Left ventricle myocardium inferior (tissue), 1 donor: ENCODE data around the gene ADARB1. TPM values are rescaled to one million over a fixed set of nuclear protein-coding genes. Genes with fewer than 3 reads are reported as not detected.

Source experiments
- DNase-seq: peaks from one replicate; pipeline ENCODE4 v3.0.0-alpha.2; 2020
- H3K27ac ChIP-seq: fragments of 200-600 bp; replicated peaks from 2 replicates; pipeline ENCODE4 v1.8.0; 2021
- H3K27me3 ChIP-seq: fragments of 200-600 bp; 2 replicates; pipeline ENCODE4 v1.8.0; 2021; ENCODE audit warnings: low read depth
- H3K36me3 ChIP-seq: fragments of 200-600 bp; 2 replicates; pipeline ENCODE4 v1.8.0; 2021
- H3K4me1 ChIP-seq: fragments of 200-600 bp; 2 replicates; pipeline ENCODE4 v1.8.0; 2021
- H3K4me3 ChIP-seq: fragments of 200-600 bp; 2 replicates; pipeline ENCODE4 v1.8.0; 2021; ENCODE audit warnings: mild to moderate bottlenecking, moderate library complexity
- H3K9me3 ChIP-seq: fragments of 200-600 bp; replicated peaks from 2 replicates; pipeline ENCODE4 v1.8.0; 2021
- intact Hi-C: fragments of 100-400 bp; cut with micrococcal nuclease; formaldehyde crosslinking; loops from one replicate; pipeline ENCODE4 v1.11.0; 2022
- total RNA-seq: library from RNA; stranded (reverse); fragmentation: NEBNext Ultra II Directional; extraction: Animal tissue kit (Norgen Biotek cat#: 25700); gene quantifications from one replicate; pipeline ENCODE4 v1.2.1, GENCODE V29; 2021
- TF ChIP-seq, protein P1 (sequence below): fragments of 200-600 bp; IDR thresholded peaks from 2 replicates; pipeline ENCODE4 v1.8.0; 2021; ENCODE audit warnings: antibody characterized with exemption, mild to moderate bottlenecking, borderline replicate concordance
- donor health status: DM: no; HTN: yes; CAD: no; lungs with severe emphysema.

ADARB1 gene
- total RNA-seq, 1 donor from 2014 or later, result 15.5 TPM

DNA sequence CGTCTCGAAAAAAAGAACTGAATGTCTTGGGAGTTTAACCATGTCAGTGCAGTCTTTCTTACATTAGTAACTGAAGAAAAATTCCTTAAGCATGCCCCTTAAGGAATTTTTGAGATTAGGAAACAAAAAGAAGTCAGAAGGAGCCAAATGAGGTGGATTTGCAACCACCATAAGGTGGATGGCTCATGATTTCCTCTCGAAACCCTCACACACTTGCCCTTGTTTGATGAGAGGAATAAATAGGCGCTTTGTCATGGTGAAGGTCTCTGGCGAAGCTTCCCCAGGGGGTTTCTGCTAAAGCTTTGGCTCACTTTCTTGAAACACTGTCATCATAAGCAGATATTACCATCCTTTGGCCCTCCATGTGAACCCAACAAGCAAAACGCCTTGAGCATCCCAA is 145.1 kb downstream of the ADARB1 start:
- Histone ChIP-seq H3K4me3 (no peak overlapping the region), H3K27ac (no peak overlapping the region), H3K27me3 (no peaks in the 10 kb centered on the region), H3K4me1 (no peaks in the 10 kb centered on the region), H3K36me3 (peaks cover 58% of the 10 kb centered on the region), H3K9me3 (peaks cover 19% of the 10 kb centered on the region)
- TF ChIP-seq, protein P1, sequence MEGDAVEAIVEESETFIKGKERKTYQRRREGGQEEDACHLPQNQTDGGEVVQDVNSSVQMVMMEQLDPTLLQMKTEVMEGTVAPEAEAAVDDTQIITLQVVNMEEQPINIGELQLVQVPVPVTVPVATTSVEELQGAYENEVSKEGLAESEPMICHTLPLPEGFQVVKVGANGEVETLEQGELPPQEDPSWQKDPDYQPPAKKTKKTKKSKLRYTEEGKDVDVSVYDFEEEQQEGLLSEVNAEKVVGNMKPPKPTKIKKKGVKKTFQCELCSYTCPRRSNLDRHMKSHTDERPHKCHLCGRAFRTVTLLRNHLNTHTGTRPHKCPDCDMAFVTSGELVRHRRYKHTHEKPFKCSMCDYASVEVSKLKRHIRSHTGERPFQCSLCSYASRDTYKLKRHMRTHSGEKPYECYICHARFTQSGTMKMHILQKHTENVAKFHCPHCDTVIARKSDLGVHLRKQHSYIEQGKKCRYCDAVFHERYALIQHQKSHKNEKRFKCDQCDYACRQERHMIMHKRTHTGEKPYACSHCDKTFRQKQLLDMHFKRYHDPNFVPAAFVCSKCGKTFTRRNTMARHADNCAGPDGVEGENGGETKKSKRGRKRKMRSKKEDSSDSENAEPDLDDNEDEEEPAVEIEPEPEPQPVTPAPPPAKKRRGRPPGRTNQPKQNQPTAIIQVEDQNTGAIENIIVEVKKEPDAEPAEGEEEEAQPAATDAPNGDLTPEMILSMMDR, result no peak
- no peak for DNase-seq
- intact Hi-C loops, result no loop called here

DNA sequence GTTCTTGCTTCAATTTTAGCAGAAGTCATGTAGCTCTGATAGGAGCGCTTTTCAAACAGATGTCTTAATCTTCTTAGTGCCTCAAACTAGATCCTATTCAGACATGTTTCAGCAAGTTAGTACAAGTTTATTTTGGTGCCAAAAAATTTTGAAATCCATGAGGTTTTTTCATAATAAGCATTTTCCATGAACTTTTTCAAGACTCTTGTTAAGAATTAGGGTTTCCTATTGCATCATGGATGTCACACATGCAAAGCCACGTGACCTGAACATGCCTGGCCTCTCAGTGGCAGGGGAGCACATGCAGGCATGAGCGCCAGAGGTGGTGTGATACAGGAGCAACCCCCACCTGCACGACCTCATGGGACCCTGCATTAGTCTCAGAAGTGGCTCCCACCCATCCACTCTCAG is 145.7 kb downstream of the ADARB1 start:
- Histone ChIP-seq H3K27me3 (no peaks in the 10 kb centered on the region), H3K4me1 (no peaks in the 10 kb centered on the region), H3K36me3 (peaks cover 58% of the 10 kb centered on the region), H3K4me3 (no peak overlapping the region), H3K9me3 (peaks cover 19% of the 10 kb centered on the region), H3K27ac (no peak overlapping the region)
- DNase-seq, result no peak
- intact Hi-C loops, result no loop called here
- TF ChIP-seq, protein P1, result no peak

DNA sequence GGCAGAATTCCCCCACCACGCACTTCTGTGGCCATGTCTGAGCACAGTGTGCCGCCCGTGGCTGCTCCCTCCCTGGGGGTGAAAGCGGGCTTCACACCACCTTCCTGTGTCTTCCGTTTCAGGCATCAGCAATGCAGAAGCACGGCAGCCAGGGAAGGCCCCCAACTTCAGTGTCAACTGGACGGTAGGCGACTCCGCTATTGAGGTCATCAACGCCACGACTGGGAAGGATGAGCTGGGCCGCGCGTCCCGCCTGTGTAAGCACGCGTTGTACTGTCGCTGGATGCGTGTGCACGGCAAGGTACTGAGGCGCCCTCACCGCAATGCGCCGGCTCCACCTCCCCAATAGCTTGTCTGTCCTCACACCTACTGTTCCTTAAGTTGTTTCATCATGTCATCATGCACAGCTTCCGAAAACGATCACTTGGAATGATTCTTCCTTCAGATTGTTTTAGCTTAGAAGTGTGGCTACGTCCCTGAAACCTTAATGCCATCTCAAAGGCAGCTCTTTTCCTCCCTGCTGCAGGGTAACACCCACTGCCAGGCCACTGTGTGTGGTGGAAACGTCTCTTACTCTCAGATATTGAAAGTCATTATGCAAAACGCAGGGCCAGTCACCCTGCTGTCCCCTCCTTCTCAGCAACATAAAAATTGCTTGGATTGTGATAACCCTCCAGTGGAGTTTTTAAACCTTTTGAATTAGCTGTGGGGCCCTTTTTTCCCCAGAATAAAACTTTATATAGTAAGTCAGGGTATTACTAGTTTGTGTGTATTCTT is 146.5 kb downstream of the ADARB1 start:
- TF ChIP-seq, protein P1, result no peak
- no peak overlapping the region for H3K27ac ChIP-seq
- intact Hi-C loops, result no loop called here
- H3K36me3 ChIP-seq, result peaks cover 58% of the 10 kb centered on the region
- no peaks in the 10 kb centered on the region for H3K27me3 ChIP-seq
- no peak for DNase-seq
- H3K4me1 ChIP-seq, result no peaks in the 10 kb centered on the region
- H3K9me3 ChIP-seq, result peaks cover 19% of the 10 kb centered on the region
- H3K4me3 ChIP-seq, result no peak overlapping the region

DNA sequence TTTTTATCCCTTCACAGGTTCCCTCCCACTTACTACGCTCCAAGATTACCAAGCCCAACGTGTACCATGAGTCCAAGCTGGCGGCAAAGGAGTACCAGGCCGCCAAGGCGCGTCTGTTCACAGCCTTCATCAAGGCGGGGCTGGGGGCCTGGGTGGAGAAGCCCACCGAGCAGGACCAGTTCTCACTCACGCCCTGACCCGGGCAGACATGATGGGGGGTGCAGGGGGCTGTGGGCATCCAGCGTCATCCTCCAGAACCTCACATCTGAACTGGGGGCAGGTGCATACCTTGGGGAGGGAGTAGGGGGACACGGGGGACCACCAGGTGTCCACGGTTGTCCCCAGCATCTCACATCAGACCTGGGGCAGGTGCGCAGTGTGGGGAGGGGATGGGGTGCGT is 147.6 kb downstream of the ADARB1 start:
- Histone ChIP-seq H3K4me3 (no peak overlapping the region), H3K4me1 (no peaks in the 10 kb centered on the region), H3K9me3 (peaks cover 10% of the 10 kb centered on the region), H3K27ac (no peak overlapping the region), H3K36me3 (peaks cover 49% of the 10 kb centered on the region), H3K27me3 (no peaks in the 10 kb centered on the region)
- intact Hi-C loops, result no loop called here
- TF ChIP-seq, protein P1, result no peak
- no peak for DNase-seq

DNA sequence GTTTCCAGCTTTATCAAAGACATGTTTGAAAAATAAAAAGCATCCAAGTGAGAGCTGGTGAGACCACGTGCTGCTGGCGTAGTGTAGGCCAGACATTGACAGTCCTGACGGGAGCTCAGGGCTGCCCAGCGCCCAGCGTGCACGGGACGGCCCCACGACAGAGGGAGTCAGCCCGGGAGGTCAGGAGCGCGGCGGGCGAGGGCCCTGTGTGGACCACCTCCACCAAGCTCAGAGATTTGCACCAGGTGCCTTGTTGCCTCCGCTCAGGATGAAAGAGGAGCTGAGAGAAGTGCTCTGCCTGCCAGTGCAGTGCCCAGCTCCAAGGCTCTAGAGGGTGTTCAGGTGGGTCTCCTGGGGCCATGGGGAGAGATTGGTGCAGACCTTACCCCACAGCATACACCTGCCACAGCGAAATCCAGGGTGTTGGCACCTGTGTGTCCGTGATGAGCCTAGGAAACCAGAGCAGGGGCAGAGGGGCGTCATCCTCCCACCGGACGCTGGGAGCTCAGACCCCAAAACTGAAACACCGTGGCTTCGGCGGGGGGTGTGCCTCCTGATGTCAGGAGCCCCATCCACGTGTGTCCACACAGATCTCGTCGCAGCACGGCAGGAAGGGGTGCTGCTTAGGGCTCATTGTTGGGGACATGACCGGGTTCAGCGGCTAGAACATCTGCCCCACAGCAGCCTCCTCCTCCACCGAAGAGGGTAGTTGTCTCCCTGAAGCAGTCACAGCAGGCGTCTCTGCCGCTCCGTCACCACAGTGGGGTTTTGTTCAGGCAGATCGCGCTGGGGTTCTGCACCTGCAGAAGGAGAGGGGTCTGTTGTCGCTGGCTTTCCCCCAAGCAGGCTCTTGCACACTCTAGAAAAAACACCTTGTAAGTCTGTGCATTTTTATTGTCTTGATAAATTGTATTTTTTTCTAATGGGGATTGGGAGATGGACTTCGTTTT is 149.1 kb downstream of the ADARB1 start:
- intact Hi-C loops, result no loop called here
- Histone ChIP-seq H3K27me3 (peaks cover 6% of the 10 kb centered on the region), H3K27ac (no peak overlapping the region)

More for the DNA sequence above, 149.1 kb downstream of the ADARB1 start:
- DNase-seq, result no peak
- Histone ChIP-seq H3K4me3 (no peak overlapping the region), H3K4me1 (no peaks in the 10 kb centered on the region), H3K9me3 (no peaks in the 10 kb centered on the region), H3K36me3 (peaks cover 40% of the 10 kb centered on the region)
- TF ChIP-seq, protein P1, result no peak
